ENCODE data around the gene RILPL2. TPM values are rescaled to one million over a fixed set of nuclear protein-coding genes. Genes with fewer than 3 reads are reported as not detected.
"Not testable (repeated sequence)": the region's sequence is repeated elsewhere in the genome, so short reads cannot be mapped to it uniquely, and the experiment has no call there.

The RILPL2 gene
- total RNA-seq, 2 experiments from 2014 or later = 3.4 to 6.8 TPM

- Histone ChIP-seq H3K79me2 (ENCODE audit: insufficient read depth, low read depth, low read length) (peaks cover 4% of the 10 kb centered on the region; the same call in 1 of the 2 replicates), H3K4me2 (ENCODE audit: low read length) (no peak overlapping the region), H3K4me3 (ENCODE audit: low read depth, low read length, poor library complexity, severe bottlenecking) (no peak overlapping the region), H3K4me1 (ENCODE audit: insufficient read depth, low read length, poor library complexity, severe bottlenecking) (peaks cover 14% of the 10 kb centered on the region), H3K27ac (ENCODE audit: low read depth, low read length, poor library complexity, severe bottlenecking) (no peak overlapping the region), H3K9me3 (ENCODE audit: low read length) (no peaks in the 10 kb centered on the region), H4K20me1 (ENCODE audit: insufficient read depth, low read length) (no peaks in the 10 kb centered on the region), H3K36me3 (ENCODE audit: insufficient read depth, low read length) (no peaks in the 10 kb centered on the region), H3K9me2 (ENCODE audit: insufficient read depth, low read length) (no peaks in the 10 kb centered on the region), H2AFZ (ENCODE audit: low read length) (no peak overlapping the region)
- BruUV-seq (replicated peaks) = no TSS peak
- intact Hi-C loops (cut with micrococcal nuclease; ENCODE audit: unreplicated experiment) = loop anchor here (5.0 to 10.0 kb wide), 2 partner anchors 233 to 844 kb away; partner anchors contain the start of genes DDX55, KNTC1 and RSRC2
- CTCF ChIA-PET (ENCODE audit: unreplicated experiment) = no interaction called here
- POLR2A ChIA-PET = no interaction called here
- no peak for DNase-seq (ENCODE audit: low spot score)
- TF ChIP-seq, protein P1, sequence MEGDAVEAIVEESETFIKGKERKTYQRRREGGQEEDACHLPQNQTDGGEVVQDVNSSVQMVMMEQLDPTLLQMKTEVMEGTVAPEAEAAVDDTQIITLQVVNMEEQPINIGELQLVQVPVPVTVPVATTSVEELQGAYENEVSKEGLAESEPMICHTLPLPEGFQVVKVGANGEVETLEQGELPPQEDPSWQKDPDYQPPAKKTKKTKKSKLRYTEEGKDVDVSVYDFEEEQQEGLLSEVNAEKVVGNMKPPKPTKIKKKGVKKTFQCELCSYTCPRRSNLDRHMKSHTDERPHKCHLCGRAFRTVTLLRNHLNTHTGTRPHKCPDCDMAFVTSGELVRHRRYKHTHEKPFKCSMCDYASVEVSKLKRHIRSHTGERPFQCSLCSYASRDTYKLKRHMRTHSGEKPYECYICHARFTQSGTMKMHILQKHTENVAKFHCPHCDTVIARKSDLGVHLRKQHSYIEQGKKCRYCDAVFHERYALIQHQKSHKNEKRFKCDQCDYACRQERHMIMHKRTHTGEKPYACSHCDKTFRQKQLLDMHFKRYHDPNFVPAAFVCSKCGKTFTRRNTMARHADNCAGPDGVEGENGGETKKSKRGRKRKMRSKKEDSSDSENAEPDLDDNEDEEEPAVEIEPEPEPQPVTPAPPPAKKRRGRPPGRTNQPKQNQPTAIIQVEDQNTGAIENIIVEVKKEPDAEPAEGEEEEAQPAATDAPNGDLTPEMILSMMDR (conservative IDR thresholded peaks at IDR 0.05; ENCODE audit: low read length) = no peak
- no peak for TF ChIP-seq EZH2phosphoT487 (IDR thresholded peaks at IDR 0.05; ENCODE audit: borderline replicate concordance, low read depth, low read length)
These were observed 67.3 kb downstream of the RILPL2 start for GRCh38 chr12:123369229-123369628.

DNA sequence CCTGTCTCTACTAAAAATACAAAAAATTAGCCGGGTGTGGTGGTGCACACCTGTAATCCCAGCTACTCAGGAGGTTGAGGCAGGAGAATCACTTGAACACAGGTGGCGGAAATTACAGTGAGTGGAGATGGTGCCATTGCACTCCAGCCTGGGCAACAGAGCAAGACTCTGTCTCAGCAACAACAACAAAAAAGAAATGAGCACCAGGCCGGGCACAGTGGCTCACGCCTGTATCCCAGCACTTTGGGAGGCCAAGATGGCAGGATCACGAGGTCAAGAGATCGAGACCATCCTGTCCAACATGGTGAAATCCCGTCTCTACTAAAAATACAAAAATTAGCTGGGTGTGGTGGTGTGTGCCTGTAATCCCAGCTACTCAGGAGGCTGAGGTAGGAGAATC, 68.1 kb downstream of the RILPL2 start:
- peaks cover 12% of the 10 kb centered on the region for H3K79me2 ChIP-seq (ENCODE audit: insufficient read depth, low read depth, low read length)
- BruUV-seq (replicated peaks); H3K9me3 ChIP-seq (ENCODE audit: low read length); H3K27ac ChIP-seq (ENCODE audit: low read depth, low read length, poor library complexity, severe bottlenecking); H3K36me3 ChIP-seq (ENCODE audit: insufficient read depth, low read length); CTCF ChIA-PET (ENCODE audit: unreplicated experiment); H3K4me2 ChIP-seq (ENCODE audit: low read length); H4K20me1 ChIP-seq (ENCODE audit: insufficient read depth, low read length); H3K4me3 ChIP-seq (ENCODE audit: low read depth, low read length, poor library complexity, severe bottlenecking); H3K9me2 ChIP-seq (ENCODE audit: insufficient read depth, low read length); H2AFZ ChIP-seq (ENCODE audit: low read length); DNase-seq (ENCODE audit: low spot score): not testable (repeated sequence)
- H3K4me1 ChIP-seq (ENCODE audit: insufficient read depth, low read length, poor library complexity, severe bottlenecking) = peaks cover 14% of the 10 kb centered on the region
- intact Hi-C loops (cut with micrococcal nuclease; ENCODE audit: unreplicated experiment) = loop anchor here (5.0 to 10.0 kb wide), 2 partner anchors 234 to 844 kb away; partner anchors contain the start of genes DDX55, KNTC1 and RSRC2
- POLR2A ChIA-PET = interaction anchor here (0.7 kb wide), 1 partner anchor 65 kb away, joined by 4 read pairs; no protein-coding TSS in a partner anchor

DNA sequence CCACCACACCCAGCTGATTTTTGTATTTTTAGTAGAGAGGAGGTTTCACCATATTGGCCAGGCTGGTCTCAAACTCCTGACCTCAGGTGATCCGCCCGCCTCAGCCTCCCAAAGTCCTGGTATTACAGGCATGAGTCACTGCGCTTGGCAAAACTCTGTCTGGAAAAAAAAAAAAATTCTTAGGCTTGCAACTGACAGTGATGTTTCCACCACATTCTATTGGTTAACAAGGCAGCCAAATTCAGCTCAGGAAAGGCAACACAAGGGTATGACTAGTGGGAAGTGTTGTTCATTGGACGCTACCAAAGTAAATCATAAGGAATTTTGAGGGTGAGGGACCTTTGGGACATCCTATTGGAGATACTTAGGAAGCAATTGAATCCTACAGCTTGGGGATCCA, 69.0 kb downstream of the RILPL2 start:
- no TSS peak for BruUV-seq (replicated peaks)
- CTCF ChIA-PET (ENCODE audit: unreplicated experiment) = no interaction called here
- no peak for DNase-seq (ENCODE audit: low spot score)
- Histone ChIP-seq H3K4me2 (ENCODE audit: low read length) (no peak overlapping the region), H3K4me1 (ENCODE audit: insufficient read depth, low read length, poor library complexity, severe bottlenecking) (peaks cover 20% of the 10 kb centered on the region), H3K9me3 (ENCODE audit: low read length) (no peaks in the 10 kb centered on the region), H3K79me2 (ENCODE audit: insufficient read depth, low read depth, low read length) (peaks cover 21% of the 10 kb centered on the region), H3K9me2 (ENCODE audit: insufficient read depth, low read length) (no peaks in the 10 kb centered on the region), H3K4me3 (ENCODE audit: low read depth, low read length, poor library complexity, severe bottlenecking) (no peak overlapping the region), H3K27ac (ENCODE audit: low read depth, low read length, poor library complexity, severe bottlenecking) (no peak overlapping the region), H4K20me1 (ENCODE audit: insufficient read depth, low read length) (peaks cover 7% of the 10 kb centered on the region; the same call in 1 of the 2 replicates), H3K36me3 (ENCODE audit: insufficient read depth, low read length) (no peaks in the 10 kb centered on the region), H2AFZ (ENCODE audit: low read length) (no peak overlapping the region)
- TF ChIP-seq, protein P1 (conservative IDR thresholded peaks at IDR 0.05; ENCODE audit: low read length) = no peak
- no peak for TF ChIP-seq EZH2phosphoT487 (IDR thresholded peaks at IDR 0.05; ENCODE audit: borderline replicate concordance, low read depth, low read length)
- POLR2A ChIA-PET = interaction anchor here (0.7 kb wide), 1 partner anchor 232 kb away, joined by 3 read pairs; no protein-coding TSS in a partner anchor
- intact Hi-C loops (cut with micrococcal nuclease; ENCODE audit: unreplicated experiment) = loop anchor here (5.0 to 10.0 kb wide), 2 partner anchors 235 to 843 kb away; partner anchors contain the start of genes DDX55, KNTC1 and RSRC2

Other genes with a start within 250 kb of the RILPL2 start
- 136 and 166 TPM in 2 replicates for gene MPHOSPH9, start 203.5 kb downstream of the RILPL2 start, total RNA-seq (2014; rRNA removed; shearing (Covaris generic))
- gene MPHOSPH9, start 203.5 kb downstream of the RILPL2 start, total RNA-seq (2022) = 88.3 and 102 TPM in 2 replicates
- gene MTRFR, start 203.2 kb downstream of the RILPL2 start, total RNA-seq (2014; rRNA removed; shearing (Covaris generic)) = 30.1 and 35.5 TPM in 2 replicates
- 32.8 and 34.4 TPM in 2 replicates for gene MTRFR, start 203.2 kb downstream of the RILPL2 start, total RNA-seq (2022)
- gene CDK2AP1, start 164.8 kb downstream of the RILPL2 start, total RNA-seq (2014; rRNA removed; shearing (Covaris generic)) = 50.7 and 65.2 TPM in 2 replicates
- gene CDK2AP1, start 164.8 kb downstream of the RILPL2 start, total RNA-seq (2022) = 56.3 and 57.3 TPM in 2 replicates
- gene SBNO1, start 71.8 kb downstream of the RILPL2 start, total RNA-seq (2014; rRNA removed; shearing (Covaris generic)) = 23.7 and 31.2 TPM in 2 replicates
- 57.3 and 57.9 TPM in 2 replicates for gene SBNO1, start 71.8 kb downstream of the RILPL2 start, total RNA-seq (2022)
- gene KMT5A, start 52.6 kb downstream of the RILPL2 start, total RNA-seq (2014; rRNA removed; shearing (Covaris generic)) = 87.8 and 101 TPM in 2 replicates
- gene KMT5A, start 52.6 kb downstream of the RILPL2 start, total RNA-seq (2022) = 149 and 153 TPM in 2 replicates
- 31.3 and 43.7 TPM in 2 replicates for gene SNRNP35, start 21.5 kb upstream of the RILPL2 start, total RNA-seq (2014; rRNA removed; shearing (Covaris generic))
- 29.3 and 32.9 TPM in 2 replicates for gene SNRNP35, start 21.5 kb upstream of the RILPL2 start, total RNA-seq (2022)
- gene RILPL1, start 97.0 kb upstream of the RILPL2 start, total RNA-seq (2014; rRNA removed; shearing (Covaris generic)) = 0.05 and 0.38 TPM in 2 replicates
- gene RILPL1, start 97.0 kb upstream of the RILPL2 start, total RNA-seq (2022) = 0.74 and 0.86 TPM in 2 replicates
- gene TMED2, start 147.9 kb upstream of the RILPL2 start, total RNA-seq (2014; rRNA removed; shearing (Covaris generic)) = 89.3 and 94.9 TPM in 2 replicates
- 146 and 154 TPM in 2 replicates for gene TMED2, start 147.9 kb upstream of the RILPL2 start, total RNA-seq (2022)
- gene DDX55, start 165.4 kb upstream of the RILPL2 start, total RNA-seq (2014; rRNA removed; shearing (Covaris generic)) = 56.6 and 78.6 TPM in 2 replicates
- gene DDX55, start 165.4 kb upstream of the RILPL2 start, total RNA-seq (2022) = 44.2 and 48.7 TPM in 2 replicates
- 60.3 and 93.4 TPM in 2 replicates for gene EIF2B1, start 197.0 kb upstream of the RILPL2 start, total RNA-seq (2014; rRNA removed; shearing (Covaris generic))
- 69.8 and 72.8 TPM in 2 replicates for gene EIF2B1, start 197.0 kb upstream of the RILPL2 start, total RNA-seq (2022)
- 14.3 and 18.1 TPM in 2 replicates for gene GTF2H3, start 197.1 kb upstream of the RILPL2 start, total RNA-seq (2014; rRNA removed; shearing (Covaris generic))
- gene GTF2H3, start 197.1 kb upstream of the RILPL2 start, total RNA-seq (2022) = 49.1 and 51.5 TPM in 2 replicates
- 6.3 and 7.8 TPM in 2 replicates for gene TCTN2, start 234.4 kb upstream of the RILPL2 start, total RNA-seq (2014; rRNA removed; shearing (Covaris generic))
- gene TCTN2, start 234.4 kb upstream of the RILPL2 start, total RNA-seq (2022) = 3.7 and 4.7 TPM in 2 replicates